A549 (cell line): Measurements from ENCODE around the gene DHRS3. TPM values are rescaled to one million over a fixed set of nuclear protein-coding genes. Genes with fewer than 3 reads are reported as not detected.

Experiments
- ATOH8 ChIP-seq: fragments of 250-450 bp; sonication (Bioruptor Pico); IDR thresholded peaks from 2 replicates; pipeline ENCODE4 v1.5.0; 2020; ENCODE audit warnings: low read depth, mild to moderate bottlenecking, moderate library complexity
- BCL3 ChIP-seq: fragments of >200 bp; sonication (Bioruptor Twin); formaldehyde crosslinking; IDR thresholded peaks from 3 replicates; pipeline ENCODE4 v1.6.1; 2016
- BHLHE40 ChIP-seq: IDR thresholded peaks from 2 replicates; pipeline ENCODE4 v1.6.1; 2012; ENCODE audit warnings: low read depth, low read length, inconsistent platforms
- CEBPB ChIP-seq, 2 experiments: fragments of >200 bp in 1 of 2; sonication (Bioruptor Twin) in 1 of 2; formaldehyde crosslinking in 1 of 2; IDR thresholded peaks; 2 replicates each; pipeline ENCODE4 v1.6.1; 2012 to 2016
- CHD2 ChIP-seq: fragments of 150-350 bp; IDR thresholded peaks from 2 replicates; pipeline ENCODE4 v1.6.1; 2014; ENCODE audit warnings: low read length; ENCODE audit not compliant: partially characterized antibody
- CHD4 ChIP-seq: fragments of 200-600 bp; sonication (generic); IDR thresholded peaks from 2 replicates; pipeline ENCODE4 v1.6.1; 2016; ENCODE audit warnings: antibody characterized with exemption, mild to moderate bottlenecking, borderline replicate concordance
- CTCF ChIP-seq: fragments of >200 bp; sonication (Bioruptor Twin); formaldehyde crosslinking; IDR thresholded peaks from 3 replicates; pipeline ENCODE4 v1.5.1; 2016
- EP300 ChIP-seq, 2 experiments: fragments of >200 bp; sonication (Bioruptor Twin); formaldehyde crosslinking; IDR thresholded peaks; 2 replicates in 1 of 2; 3 replicates in 1 of 2; pipeline ENCODE4 v1.6.1; 2016 to 2017
- FOSB ChIP-seq: fragments of 250-450 bp; sonication (Bioruptor Pico); IDR thresholded peaks from 2 replicates; pipeline ENCODE4 v1.5.0; 2020; ENCODE audit warnings: mild to moderate bottlenecking, moderate library complexity
- FOSL2 ChIP-seq, 2 experiments: fragments of 450-650 bp in 1 of 2; fragments of >200 bp in 1 of 2; sonication (Bioruptor Twin) in 1 of 2; formaldehyde crosslinking; IDR thresholded peaks; 2 replicates each; pipeline versions ENCODE4 v1.5.0 to v1.6.1; 2016 to 2020; ENCODE audit warnings: mild to moderate bottlenecking in 1 of 2, moderate library complexity in 1 of 2
- HEYL ChIP-seq: fragments of 250-450 bp; sonication (Bioruptor Pico); IDR thresholded peaks from 2 replicates; pipeline ENCODE4 v1.8.0; 2021; ENCODE audit warnings: mild to moderate bottlenecking, moderate library complexity
- HOXA7 ChIP-seq: fragments of 250-450 bp; sonication (Bioruptor Pico); IDR thresholded peaks from 2 replicates; pipeline ENCODE4 v1.5.0; 2020; ENCODE audit warnings: mild to moderate bottlenecking, moderate library complexity
- HOXB5 ChIP-seq: fragments of 250-450 bp; sonication (Bioruptor Pico); IDR thresholded peaks from 2 replicates; pipeline ENCODE4 v1.5.0; 2020; ENCODE audit warnings: mild to moderate bottlenecking, moderate library complexity
- JUN ChIP-seq, 2 experiments: fragments of >200 bp; sonication (Bioruptor Twin); formaldehyde crosslinking; IDR thresholded peaks; 2 replicates in 1 of 2; 3 replicates in 1 of 2; pipeline ENCODE4 v1.6.1; 2016 to 2017
- MAX ChIP-seq: IDR thresholded peaks from 2 replicates; pipeline ENCODE4 v1.6.1; 2012
- MAZ ChIP-seq: fragments of 150-350 bp; IDR thresholded peaks from 2 replicates; pipeline ENCODE4 v1.6.1; 2014; ENCODE audit warnings: antibody characterized with exemption, low read depth, low read length, borderline replicate concordance
- MYC ChIP-seq: IDR thresholded peaks from 2 replicates; pipeline ENCODE4 v1.6.1; 2012; ENCODE audit warnings: mild to moderate bottlenecking, inconsistent platforms, low read length, improper control_type of control experiment, borderline replicate concordance
- NR3C1 ChIP-seq: fragments of >200 bp; sonication (Bioruptor Twin); formaldehyde crosslinking; IDR thresholded peaks from 3 replicates; pipeline ENCODE4 v1.6.1; 2017
- POLR2AphosphoS2 ChIP-seq: conservative IDR thresholded peaks from 2 replicates; pipeline ENCODE4 v1.6.1; 2012; ENCODE audit warnings: low read length, improper control_type of control experiment, inconsistent platforms
- RAD21 ChIP-seq, 2 experiments: fragments of >200 bp in 1 of 2; sonication (Bioruptor Twin) in 1 of 2; formaldehyde crosslinking in 1 of 2; IDR thresholded peaks in 1 of 2; conservative IDR thresholded peaks in 1 of 2; 2 replicates in 1 of 2; 3 replicates in 1 of 2; pipeline ENCODE4 v1.6.1; 2012 to 2018; ENCODE audit warnings: inconsistent platforms in 1 of 2
- RARB ChIP-seq: fragments of 250-450 bp; sonication (Bioruptor Pico); IDR thresholded peaks from 2 replicates; pipeline ENCODE4 v1.8.0; 2021; ENCODE audit warnings: mild to moderate bottlenecking, moderate library complexity
- RCOR1 ChIP-seq: fragments of 150-350 bp; IDR thresholded peaks from 2 replicates; pipeline ENCODE4 v1.6.1; 2014; ENCODE audit warnings: antibody characterized with exemption, low read length, low read depth
- RFX5 ChIP-seq: fragments of 450-650 bp; IDR thresholded peaks from 2 replicates; pipeline ENCODE4 v1.7.1; 2014; ENCODE audit warnings: antibody characterized with exemption, mild to moderate bottlenecking, moderate library complexity
- RNF2 ChIP-seq: fragments of 200-600 bp; sonication (generic); IDR thresholded peaks from 2 replicates; pipeline ENCODE4 v1.6.1; 2016; ENCODE audit warnings: low read depth, mild to moderate bottlenecking, antibody characterized with exemption, moderate library complexity, borderline replicate concordance
- SREBF2 ChIP-seq: fragments of 450-650 bp; IDR thresholded peaks from 2 replicates; pipeline ENCODE4 v1.6.1; 2014; ENCODE audit warnings: mild to moderate bottlenecking, moderate library complexity
- USF2 ChIP-seq: fragments of 450-650 bp; IDR thresholded peaks from 2 replicates; pipeline ENCODE4 v1.6.1; 2014; ENCODE audit warnings: antibody characterized with exemption
- ZC3H11A ChIP-seq: fragments of 450-650 bp; IDR thresholded peaks from 2 replicates; pipeline ENCODE4 v1.6.1; 2014; ENCODE audit warnings: antibody characterized with exemption, mild to moderate bottlenecking
- ZNF302 ChIP-seq: fragments of 250-450 bp; sonication (Bioruptor Pico); IDR thresholded peaks from 2 replicates; pipeline ENCODE4 v1.9.0; 2021; ENCODE audit warnings: inconsistent platforms, mild to moderate bottlenecking, moderate library complexity
- polyA plus RNA-seq, 4 experiments: library from polyadenylated mRNA; depleted of rRNA in 3 of 4; stranded (reverse); fragments of >200 nt; fragmentation: RNase III in 1 of 4; extraction: RNeasy Plus Mini Kit Qiagen cat#74134 plus additional on column Dnase treatment in 1 of 4; gene quantifications; 2 replicates in 3 of 4; 3 replicates in 1 of 4; pipeline ENCODE4 v1.2.3, GENCODE V29; 2011 to 2017

DHRS3 gene
- polyA plus RNA-seq, 2 of the 4 experiments (the other 2 are of a cell fraction) = 62.7 to 79.7 TPM

- TF ChIP-seq RARB (no peak; the same call in 1 of the 2 replicates), USF2 (no peak), MYC (no peak), BCL3 (no peak; the same call in 2 of the 3 replicates), NR3C1 (no peak), JUN (IDR thresholded peaks at IDR 0.05) (peak; percentile 66 to 87; a peak in 3 of 5 replicates), FOSB (CRISPR knock-in tag) (no peak), CHD2 (no peak), ZC3H11A (no peak), FOSL2 (IDR thresholded peaks at IDR 0.05) (peak; percentile 72), FOSL2 (CRISPR knock-in tag; IDR thresholded peaks at IDR 0.05) (peak; percentile 89), RAD21 (conservative IDR thresholded peaks at IDR 0.05 in 1 of 2, IDR thresholded peaks at IDR 0.05 in 1 of 2) (no peak; a peak in 2 of 5 replicates), MAZ (no peak), HEYL (CRISPR knock-in tag) (no peak), HOXA7 (CRISPR knock-in tag) (no peak), SREBF2 (no peak), RCOR1 (no peak), RFX5 (no peak), BHLHE40 (peak; percentile 57; the same call in 1 of the 2 replicates), CHD4 (no peak), MAX (peak; percentile 93), RNF2 (no peak), CEBPB (IDR thresholded peaks at IDR 0.05) (peak in 1 of 2 experiments; percentile 52; a peak in 1 of 4 replicates), ZNF302 (CRISPR knock-in tag) (no peak), HOXB5 (CRISPR knock-in tag) (no peak), EP300 (IDR thresholded peaks at IDR 0.05) (peak; percentile 26 to 61; a peak in 2 of 5 replicates), ATOH8 (no peak), POLR2AphosphoS2 (no peak), CTCF (no peak)
Observed at GRCh38 chr1:12618965-12619791, 1.2 kb upstream of the DHRS3 start (continued).
